HG03159 (cell line): Measurements from ENCODE around the gene SMTN.

Source experiments
- ATAC-seq: cut with Tn5 transposase; IDR thresholded peaks from one replicate; pipeline ENCODE4 v1.9.1; 2021; ENCODE audit warnings: mild to moderate bottlenecking, moderate library complexity; ENCODE audit not compliant: unreplicated experiment

SMTN gene

GRCh38 chr22:31125521-31126117, 44.5 kb downstream of the SMTN start:
- no peak for ATAC-seq

GRCh38 chr22:31126128-31126868, 45.2 kb downstream of the SMTN start:
- no peak for ATAC-seq

- no peak for ATAC-seq
Measured at GRCh38 chr22:31126869-31127175, 45.7 kb downstream of the SMTN start.

- ATAC-seq, result no peak
Measured at GRCh38 chr22:31127181-31127772, 46.2 kb downstream of the SMTN start.

GRCh38 chr22:31128156-31128555, 47.0 kb downstream of the SMTN start:
- ATAC-seq, result no peak

GRCh38 chr22:31130873-31131272, 49.8 kb downstream of the SMTN start:
- no peak for ATAC-seq

- ATAC-seq, result no peak
Measured at GRCh38 chr22:31133911-31134310, 52.8 kb downstream of the SMTN start.

GRCh38 chr22:31134688-31135087, 53.6 kb downstream of the SMTN start:
- ATAC-seq, result no peak

- no peak for ATAC-seq
Measured at GRCh38 chr22:31135706-31136105, 54.6 kb downstream of the SMTN start.

GRCh38 chr22:31136155-31136554, 55.0 kb downstream of the SMTN start:
- no peak for ATAC-seq

- ATAC-seq, result no peak
Measured at GRCh38 chr22:31136711-31137110, 55.6 kb downstream of the SMTN start.

- no peak for ATAC-seq
Measured at GRCh38 chr22:31137721-31138120, 56.6 kb downstream of the SMTN start.

GRCh38 chr22:31138126-31138525, 57.0 kb downstream of the SMTN start:
- no peak for ATAC-seq

- no peak for ATAC-seq
Measured at GRCh38 chr22:31139066-31139465, 57.9 kb downstream of the SMTN start.

- ATAC-seq, result no peak
Measured at GRCh38 chr22:31139866-31140716, 59.0 kb downstream of the SMTN start, which contains the start of gene PLA2G3. Gene PLA2G3 (minus strand): TSS chr22:31140508. CDS start chr22:31140354, 154 bp downstream.

- ATAC-seq, result no peak
Measured at GRCh38 chr22:31140746-31141145, 59.6 kb downstream of the SMTN start.

- ATAC-seq, result no peak
Measured at GRCh38 chr22:31141551-31141950, 60.4 kb downstream of the SMTN start.

GRCh38 chr22:31142285-31142684, 61.2 kb downstream of the SMTN start:
- ATAC-seq, result no peak

- ATAC-seq, result no peak
Measured at GRCh38 chr22:31143038-31143437, 61.9 kb downstream of the SMTN start.

GRCh38 chr22:31143537-31143936, 62.4 kb downstream of the SMTN start:
- ATAC-seq, result no peak

GRCh38 chr22:31144223-31144622, 63.1 kb downstream of the SMTN start:
- ATAC-seq, result no peak
